ENCODE results near the gene KRTAP5-7.
"Not testable (repeated sequence)": the region's sequence is repeated elsewhere in the genome, so short reads cannot be mapped to it uniquely, and the experiment has no call there.

Gene KRTAP5-7

GRCh38 chr11:71532036-71532610, 5.1 kb downstream of the KRTAP5-7 start:
- DNase-seq (ENCODE audit: low read depth, low spot score) = no peak

DNA sequence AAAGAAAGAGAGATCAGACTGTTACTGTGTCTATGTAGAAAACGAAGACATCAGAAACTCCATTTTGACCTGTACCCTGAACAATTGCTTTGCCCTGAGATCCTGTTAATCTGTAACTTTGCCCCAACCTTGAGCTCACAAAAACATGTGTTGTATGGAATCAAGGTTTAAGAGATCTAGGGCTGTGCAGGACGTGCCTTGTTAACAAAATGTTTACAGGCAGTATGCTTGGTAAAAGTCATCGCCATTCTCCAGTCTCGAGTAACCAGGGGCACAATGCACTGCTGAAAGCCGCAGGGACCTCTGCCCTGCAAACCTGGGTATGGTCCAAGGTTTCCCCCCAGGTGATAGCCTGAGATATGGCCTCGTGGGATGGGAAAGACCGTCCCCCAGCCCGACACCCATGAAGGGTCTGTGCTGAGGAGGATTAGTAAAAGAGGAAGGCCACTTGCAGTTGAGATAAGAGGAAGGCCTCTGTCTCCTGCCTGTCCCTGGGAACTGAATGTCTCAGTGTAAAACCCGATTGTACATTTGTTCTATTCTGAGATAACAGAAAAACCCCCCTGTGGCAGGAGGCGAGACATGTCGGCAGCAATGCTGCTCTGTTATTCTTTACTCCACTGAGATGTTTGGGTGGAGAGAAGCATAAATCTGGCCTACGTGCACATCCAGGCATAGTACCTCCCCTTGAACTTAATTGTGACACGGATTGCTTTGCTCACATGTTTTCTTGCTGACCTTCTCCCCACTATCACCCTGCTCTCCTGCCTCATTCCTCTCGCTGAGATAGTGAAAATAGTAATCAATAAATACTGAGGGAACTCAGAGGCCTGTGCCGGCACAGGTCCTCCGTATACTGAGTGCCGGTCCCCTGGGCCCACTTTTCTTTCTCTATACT, 7.9 kb downstream of the KRTAP5-7 start:
- DNase-seq (ENCODE audit: low read depth, low spot score) = not testable (repeated sequence)

DNA sequence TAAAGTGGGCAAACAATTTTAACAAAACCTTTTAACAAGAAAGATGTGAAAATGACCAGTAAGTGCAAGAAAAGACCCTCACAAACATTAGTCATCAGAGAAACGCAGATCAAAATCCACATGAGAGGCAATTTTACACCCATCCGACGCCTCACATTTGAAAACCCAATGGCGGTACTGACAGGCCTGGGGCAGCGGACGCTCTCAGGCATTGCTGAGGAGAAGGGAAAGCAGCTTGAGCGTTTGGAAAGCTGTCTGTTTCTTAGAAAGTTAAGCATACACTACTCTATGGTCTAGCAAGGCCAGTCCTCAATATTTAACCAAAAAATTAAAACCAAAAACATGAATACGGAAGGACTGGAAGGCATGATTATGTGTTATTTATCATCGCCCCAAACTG, 8.8 kb downstream of the KRTAP5-7 start:
- no peak for DNase-seq (ENCODE audit: low read depth, low spot score)

DNA sequence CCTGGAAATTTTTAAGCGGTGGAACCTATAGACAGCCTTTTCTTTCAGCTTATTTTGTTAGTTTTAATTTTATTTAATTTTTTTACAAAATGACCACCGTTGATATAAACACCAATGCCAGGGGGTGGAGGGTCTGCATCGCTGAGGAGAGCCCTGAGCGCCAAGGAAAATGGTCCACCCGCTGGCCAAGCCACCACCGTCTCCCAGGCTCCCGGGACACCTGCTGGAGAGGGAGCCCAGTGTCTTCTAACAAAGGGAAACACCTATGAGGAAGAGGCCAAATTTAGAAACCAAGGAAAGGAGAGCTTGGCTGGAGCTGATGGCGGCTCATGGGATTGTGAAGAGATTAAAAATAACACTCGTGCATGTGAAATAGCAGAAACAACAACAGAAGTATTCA, 10.5 kb downstream of the KRTAP5-7 start:
- no peak for DNase-seq (ENCODE audit: low read depth, low spot score)

- not testable (repeated sequence) for DNase-seq (ENCODE audit: low read depth, low spot score)
These were observed 11.1 kb downstream of the KRTAP5-7 start, which contains the start of gene KRTAP5-8 for GRCh38 chr11:71537977-71538665. Gene KRTAP5-8, plus strand, starts transcription at chr11:71538025. Its CDS starts 31 bp downstream, at chr11:71538056.

GRCh38 chr11:71538666-71538990, 11.6 kb downstream of the KRTAP5-7 start:
- DNase-seq (ENCODE audit: low read depth, low spot score) = no peak

GRCh38 chr11:71539017-71539416, 11.9 kb downstream of the KRTAP5-7 start:
- no peak for DNase-seq (ENCODE audit: low read depth, low spot score)

- not testable (repeated sequence) for DNase-seq (ENCODE audit: low read depth, low spot score)
These were observed 12.9 kb downstream of the KRTAP5-7 start for GRCh38 chr11:71539971-71540370.

DNA sequence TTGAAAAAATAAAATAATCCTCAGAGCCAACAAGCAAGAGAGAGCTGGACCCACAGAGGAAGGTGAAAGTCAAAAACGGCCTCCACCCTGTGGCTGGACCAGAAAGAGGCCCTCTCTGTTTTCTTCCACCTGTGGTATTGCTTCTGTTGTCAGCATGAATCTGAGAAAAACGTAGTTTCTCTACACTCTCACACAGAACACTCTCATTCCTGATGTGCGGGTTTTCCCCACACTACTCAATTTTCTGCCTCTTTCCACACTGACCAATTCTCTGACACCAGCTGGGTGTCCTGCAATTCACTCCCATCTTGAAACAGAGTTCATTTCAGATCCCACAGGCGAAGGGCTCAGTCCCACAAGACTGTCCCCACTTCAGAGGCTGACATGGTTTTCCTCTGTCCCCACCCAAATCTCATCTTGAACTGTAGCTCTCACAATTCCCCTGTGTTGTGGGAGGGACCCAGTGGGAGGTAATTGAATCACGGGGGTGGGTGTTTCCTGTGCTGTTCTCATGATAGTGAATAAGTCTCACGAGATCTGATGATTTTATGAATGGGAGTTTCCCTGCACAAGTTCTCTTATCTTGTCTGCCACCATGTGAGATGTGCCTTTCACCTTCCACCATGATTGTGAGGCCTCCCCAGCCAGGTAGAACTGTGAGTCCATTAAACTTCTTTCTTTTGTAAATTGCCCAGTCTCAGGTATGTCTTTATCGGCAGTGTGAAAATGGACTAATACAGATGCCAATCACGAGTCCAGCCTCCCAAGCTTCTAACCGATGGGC, 13.6 kb downstream of the KRTAP5-7 start:
- not testable (repeated sequence) for DNase-seq (ENCODE audit: low read depth, low spot score)

DNA sequence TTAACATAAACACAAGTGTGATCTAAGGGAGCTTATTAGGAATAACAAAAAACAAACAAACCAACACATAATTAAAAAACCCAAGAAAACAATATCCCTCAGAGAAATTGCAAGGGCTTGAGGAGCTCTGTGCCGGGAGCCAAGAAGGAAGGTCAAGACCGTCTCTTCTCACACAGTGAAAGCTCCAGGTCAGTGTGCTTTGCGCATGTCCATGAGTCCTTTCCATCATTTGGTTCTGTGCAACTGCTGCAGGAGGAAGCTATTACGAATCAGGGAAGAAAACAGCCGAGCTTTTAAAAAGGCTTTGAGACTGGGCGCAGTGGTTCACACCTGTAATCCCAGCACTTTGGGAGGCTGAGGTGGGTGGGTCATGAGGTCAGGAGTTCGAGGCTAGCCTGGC, 15.3 kb downstream of the KRTAP5-7 start:
- DNase-seq (ENCODE audit: low read depth, low spot score) = no peak

DNA sequence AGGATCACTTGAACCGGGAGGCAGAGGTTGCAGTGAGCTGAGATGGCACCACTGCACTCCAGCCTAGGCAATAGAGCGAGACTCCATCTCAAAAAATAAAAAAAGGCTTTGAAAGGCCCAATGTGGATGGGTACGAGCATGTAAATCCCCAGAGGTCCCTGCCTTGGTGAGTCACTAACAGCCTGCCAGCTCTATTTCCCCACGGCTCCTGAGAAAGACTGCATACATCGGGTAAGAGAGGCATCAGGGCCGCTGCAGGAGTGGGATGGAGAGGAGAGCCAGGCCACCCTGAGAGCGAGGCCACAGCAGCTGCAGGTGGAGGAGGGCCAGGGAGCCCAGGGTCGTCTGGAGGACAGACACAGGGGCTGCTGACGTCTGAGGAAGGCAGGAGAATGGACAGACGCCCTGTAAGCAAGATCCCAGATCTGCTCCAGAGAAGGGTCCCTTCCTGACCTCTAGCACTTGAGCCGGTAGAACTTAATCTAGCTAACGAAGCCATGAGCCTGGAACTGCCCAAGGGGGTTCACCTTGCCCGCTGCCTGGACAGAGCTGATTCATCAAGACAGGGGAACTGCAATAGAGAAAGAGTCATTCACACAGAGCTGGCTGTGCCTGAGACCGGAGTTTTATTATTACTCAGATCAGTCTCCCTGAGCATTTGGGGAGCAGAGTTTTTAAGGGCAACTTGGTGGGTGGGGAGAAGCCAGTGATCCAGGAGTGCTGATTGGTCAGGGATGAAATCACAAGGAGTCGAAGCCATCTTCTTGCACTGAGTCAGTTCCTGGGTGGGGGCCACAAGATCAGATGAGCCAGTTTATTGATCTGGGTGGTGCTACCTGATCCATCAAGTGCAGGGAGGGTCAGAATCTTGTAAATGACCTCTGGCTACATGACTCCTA, 16.1 kb downstream of the KRTAP5-7 start:
- no peak for DNase-seq (ENCODE audit: low read depth, low spot score)

DNA sequence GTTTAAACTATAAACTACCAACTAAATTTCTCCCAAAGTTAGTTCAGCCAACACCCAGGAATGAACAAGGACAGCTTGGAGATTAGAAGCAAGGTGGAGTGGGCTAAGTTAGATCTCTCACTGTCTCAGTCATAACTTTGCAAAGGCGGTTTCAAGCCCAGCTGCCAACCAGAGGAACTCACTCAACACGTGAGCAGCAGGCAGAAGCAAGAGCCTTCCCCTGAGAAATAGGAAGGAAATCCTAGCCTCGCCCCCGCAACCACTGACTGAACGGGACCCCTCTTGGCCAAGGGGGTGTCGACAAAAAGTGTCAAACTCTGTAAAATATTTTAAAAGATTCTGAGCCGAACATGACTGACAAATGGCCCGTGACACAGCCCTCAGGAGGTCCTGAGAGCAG, 16.8 kb downstream of the KRTAP5-7 start:
- no peak for DNase-seq (ENCODE audit: low read depth, low spot score)

GRCh38 chr11:71544525-71545214, 17.6 kb downstream of the KRTAP5-7 start:
- DNase-seq (ENCODE audit: low read depth, low spot score) = no peak

- DNase-seq (ENCODE audit: low read depth, low spot score) = no peak
These were observed 18.4 kb downstream of the KRTAP5-7 start for GRCh38 chr11:71545405-71545966.

DNA sequence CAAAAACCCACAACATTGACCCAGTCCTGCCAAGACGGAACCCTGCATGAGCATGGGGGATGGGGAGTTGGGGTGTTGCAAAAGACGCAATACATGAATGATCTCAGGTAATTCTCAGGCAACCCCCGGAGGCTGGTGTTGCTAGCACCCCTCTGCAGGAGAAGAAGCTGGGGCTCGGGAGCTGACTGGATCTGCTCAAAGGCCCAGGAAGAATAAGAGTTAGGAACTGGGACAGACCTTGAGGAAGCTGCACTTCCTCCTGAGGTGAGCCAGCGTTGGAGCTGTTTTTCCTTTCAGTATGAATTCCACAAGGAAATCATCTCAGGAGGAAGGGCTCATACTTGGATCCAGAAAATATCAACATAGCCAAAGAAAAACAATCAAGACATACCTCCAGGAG, 21.1 kb downstream of the KRTAP5-7 start, which contains the start of gene KRTAP5-9:
Gene KRTAP5-9, plus strand, starts transcription at position 301 of the 400 bp plus-strand sequence. CDS start 238 bp downstream, outside the sequence.
- DNase-seq (ENCODE audit: low read depth, low spot score) = no peak

GRCh38 chr11:71548716-71549151, 21.7 kb downstream of the KRTAP5-7 start:
- no peak for DNase-seq (ENCODE audit: low read depth, low spot score)

- no peak for DNase-seq (ENCODE audit: low read depth, low spot score)
These were observed 24.6 kb downstream of the KRTAP5-7 start for GRCh38 chr11:71551711-71552110.

- DNase-seq (ENCODE audit: low read depth, low spot score) = no peak
These were observed 27.9 kb downstream of the KRTAP5-7 start for GRCh38 chr11:71554996-71555395.

- DNase-seq (ENCODE audit: low read depth, low spot score) = no peak
These were observed 28.4 kb downstream of the KRTAP5-7 start for GRCh38 chr11:71555508-71555907.

DNA sequence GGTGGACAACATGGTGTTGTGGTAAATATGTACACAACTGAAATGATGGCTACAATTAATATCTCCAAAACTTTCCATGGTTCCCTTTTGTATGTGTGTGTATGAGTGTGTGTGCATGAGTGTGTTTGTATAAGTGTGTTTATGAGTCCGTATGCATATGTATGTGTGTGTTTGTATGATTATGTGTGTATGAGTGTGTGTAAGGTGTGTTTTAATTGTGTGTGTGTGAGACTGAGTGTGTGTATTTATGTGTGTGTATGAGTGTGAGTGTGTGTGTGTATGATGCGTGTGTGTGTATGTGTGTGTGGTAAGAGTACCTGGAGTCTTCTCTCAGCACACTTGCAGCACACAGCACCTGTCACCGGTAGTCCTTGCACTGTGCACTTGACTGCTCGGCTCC, 29.0 kb downstream of the KRTAP5-7 start:
- DNase-seq (ENCODE audit: low read depth, low spot score) = no peak
